Astrocyte of the spinal cord (primary cell): Measurements from ENCODE around the gene CNEP1R1.

Experiments
- DNase-seq: peaks from one replicate; pipeline ENCODE4 v3.0.0; 2011; ENCODE audit warnings: low read depth, low spot score
- H3K4me3 ChIP-seq: 2 replicates; pipeline ENCODE4 v1.5.1; 2011; ENCODE audit warnings: low read depth, mild to moderate bottlenecking, low read length, moderate library complexity
- CTCF ChIP-seq: IDR thresholded peaks from 2 replicates; pipeline ENCODE4 v1.5.1; 2012; ENCODE audit warnings: low read depth, mild to moderate bottlenecking, low read length, inconsistent platforms
- in situ Hi-C: cut with HindIII; loops from 2 replicates; pipeline ENCODE4 v1.10.0; 2017; ENCODE audit warnings: low sequenced_read_pairs

CNEP1R1 gene

GRCh38 chr16:50035468-50035992 is 10.5 kb downstream of the CNEP1R1 start:
- in situ Hi-C loops, result no loop called here
- no peak for DNase-seq
- no peak for TF ChIP-seq CTCF
- H3K4me3 ChIP-seq, result no peak overlapping the region

- no peak for DNase-seq
- in situ Hi-C loops, result no loop called here
- no peak for TF ChIP-seq CTCF
- H3K4me3 ChIP-seq, result no peak overlapping the region
These were observed 11.4 kb downstream of the CNEP1R1 start for GRCh38 chr16:50036426-50036825.

DNA sequence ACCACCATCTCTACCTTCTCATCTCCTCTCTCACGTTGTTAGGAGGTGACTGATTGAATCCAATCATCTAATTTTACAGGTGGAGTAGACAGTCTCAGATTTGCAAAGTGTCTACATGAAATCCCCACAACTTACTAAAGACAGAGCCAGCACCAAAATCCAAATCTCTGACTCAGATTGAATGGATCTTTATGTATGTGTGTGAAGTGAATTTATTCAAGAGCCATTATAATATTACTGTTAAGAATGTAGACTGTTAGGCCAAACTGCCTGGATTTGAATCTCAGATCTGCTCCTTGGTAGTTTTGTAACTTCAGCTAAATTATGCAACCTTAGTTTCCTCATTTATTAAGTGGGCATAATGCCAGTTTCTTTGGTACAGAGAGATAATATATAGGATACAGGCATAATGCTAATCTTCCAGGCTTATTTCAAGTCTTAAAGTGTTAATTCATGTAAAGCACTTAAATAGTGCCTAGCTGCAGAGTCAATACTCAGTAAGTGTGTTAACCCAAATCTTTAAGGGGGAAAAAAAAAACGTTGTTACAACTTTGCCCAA is 12.7 kb downstream of the CNEP1R1 start:
- in situ Hi-C loops, result no loop called here
- TF ChIP-seq CTCF, result no peak
- DNase-seq, result no peak
- no peak overlapping the region for H3K4me3 ChIP-seq

GRCh38 chr16:50038286-50038685 is 13.3 kb downstream of the CNEP1R1 start:
- no peak for DNase-seq
- in situ Hi-C loops, result no loop called here
- no peak for TF ChIP-seq CTCF
- no peak overlapping the region for H3K4me3 ChIP-seq

- no peak for TF ChIP-seq CTCF
- no peak overlapping the region for H3K4me3 ChIP-seq
- no peak for DNase-seq
- in situ Hi-C loops, result no loop called here
These were observed 13.9 kb downstream of the CNEP1R1 start for GRCh38 chr16:50038756-50039529.

DNA sequence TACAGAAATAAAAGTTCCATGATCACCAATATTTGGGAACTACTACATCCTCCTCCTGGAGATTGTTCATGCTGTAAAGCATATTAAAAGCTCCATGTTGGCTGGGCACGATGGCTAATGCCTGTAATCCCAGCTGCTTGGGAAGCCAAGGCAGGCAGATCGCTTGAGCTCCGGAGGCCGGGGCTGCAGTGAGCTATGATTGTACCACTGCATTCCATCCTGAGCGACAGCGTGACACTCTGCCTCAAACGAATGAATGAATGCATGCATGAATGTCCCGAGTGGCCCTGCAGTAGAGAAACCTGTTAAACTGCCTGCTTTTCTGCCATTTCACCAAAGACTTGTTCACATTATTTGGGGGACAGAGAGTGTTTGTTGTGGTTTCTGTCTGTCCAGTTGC is 15.0 kb downstream of the CNEP1R1 start:
- in situ Hi-C loops, result no loop called here
- no peak for DNase-seq
- TF ChIP-seq CTCF, result no peak
- H3K4me3 ChIP-seq, result no peak overlapping the region
